Astrocyte (in vitro differentiated cells and primary cell): ENCODE results near the gene STAB2.

Source experiments
- EZH2 ChIP-seq: IDR thresholded peaks from 2 replicates; pipeline ENCODE4 v1.6.1; 2012; ENCODE audit warnings: mild to moderate bottlenecking, low read length, inconsistent platforms; ENCODE audit not compliant: insufficient read depth
- TF ChIP-seq, protein P1 (sequence below): IDR thresholded peaks from 2 replicates; pipeline ENCODE4 v1.5.1; 2011; ENCODE audit warnings: low read depth, mild to moderate bottlenecking, inconsistent platforms, low read length, moderate library complexity; ENCODE audit not compliant: insufficient read depth

DNA sequence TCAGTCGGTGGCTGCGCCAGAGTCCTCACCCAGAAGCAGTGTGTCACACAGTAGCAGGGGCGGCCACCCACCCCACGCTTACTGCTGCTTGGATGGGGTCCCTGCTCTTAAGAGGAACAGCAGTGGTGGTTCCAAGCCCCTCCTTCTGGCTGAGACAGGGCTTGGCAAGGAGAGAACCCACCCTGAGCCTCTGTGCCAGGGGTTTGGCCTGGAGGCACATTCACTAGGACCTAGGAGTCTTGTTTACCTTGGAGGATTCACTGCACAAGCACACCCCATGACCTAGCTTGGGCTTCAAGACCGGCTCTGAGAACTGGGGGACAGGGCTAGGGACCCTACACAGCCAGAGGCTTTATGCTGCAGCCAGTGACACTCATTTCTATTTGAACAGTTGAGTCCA, 175.4 kb downstream of the STAB2 start:
- TF ChIP-seq, protein P1, sequence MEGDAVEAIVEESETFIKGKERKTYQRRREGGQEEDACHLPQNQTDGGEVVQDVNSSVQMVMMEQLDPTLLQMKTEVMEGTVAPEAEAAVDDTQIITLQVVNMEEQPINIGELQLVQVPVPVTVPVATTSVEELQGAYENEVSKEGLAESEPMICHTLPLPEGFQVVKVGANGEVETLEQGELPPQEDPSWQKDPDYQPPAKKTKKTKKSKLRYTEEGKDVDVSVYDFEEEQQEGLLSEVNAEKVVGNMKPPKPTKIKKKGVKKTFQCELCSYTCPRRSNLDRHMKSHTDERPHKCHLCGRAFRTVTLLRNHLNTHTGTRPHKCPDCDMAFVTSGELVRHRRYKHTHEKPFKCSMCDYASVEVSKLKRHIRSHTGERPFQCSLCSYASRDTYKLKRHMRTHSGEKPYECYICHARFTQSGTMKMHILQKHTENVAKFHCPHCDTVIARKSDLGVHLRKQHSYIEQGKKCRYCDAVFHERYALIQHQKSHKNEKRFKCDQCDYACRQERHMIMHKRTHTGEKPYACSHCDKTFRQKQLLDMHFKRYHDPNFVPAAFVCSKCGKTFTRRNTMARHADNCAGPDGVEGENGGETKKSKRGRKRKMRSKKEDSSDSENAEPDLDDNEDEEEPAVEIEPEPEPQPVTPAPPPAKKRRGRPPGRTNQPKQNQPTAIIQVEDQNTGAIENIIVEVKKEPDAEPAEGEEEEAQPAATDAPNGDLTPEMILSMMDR, result no peak
- no peak for TF ChIP-seq EZH2
